Testis (tissue), 3 donors: ENCODE data around the gene NALCN. TPM values are rescaled to one million over a fixed set of nuclear protein-coding genes. Genes with fewer than 3 reads are reported as not detected.

Experiments
- DNase-seq: peaks from one replicate; pipeline ENCODE4 v3.0.0-alpha.2; 2019
- H3K27ac ChIP-seq, 2 donors: fragments of 200-600 bp; sonication (generic); one replicate each; pipeline ENCODE4 v1.5.1; 2019
- H3K27me3 ChIP-seq: fragments of 200-600 bp; sonication (generic); one replicate; pipeline ENCODE4 v1.5.1; 2019
- H3K36me3 ChIP-seq: fragments of 200-600 bp; sonication (generic); one replicate; pipeline ENCODE4 v1.5.1; 2017; ENCODE audit warnings: low read depth; ENCODE audit errors: missing control alignments
- H3K4me1 ChIP-seq: fragments of 200-600 bp; sonication (generic); one replicate; pipeline ENCODE4 v1.5.1; 2019
- H3K4me3 ChIP-seq, 2 donors: fragments of 200-600 bp; sonication (generic); one replicate each; pipeline ENCODE4 v1.5.1; 2017 to 2019
- H3K9me3 ChIP-seq: fragments of 200-600 bp; sonication (generic); one replicate; pipeline ENCODE4 v1.5.1; 2017
- POLR2A ChIP-seq: fragments of 450-650 bp; IDR thresholded peaks from one replicate; pipeline ENCODE4 v1.6.1; 2017; ENCODE audit warnings: antibody characterized with exemption, mild to moderate bottlenecking, moderate library complexity
- WGBS, 2 donors: methylation state at CpG; one replicate each; pipeline ENCODE4 v1.1.5; 2018; 5-methylcytosine and 5-hydroxymethylcytosine counted together
- intact Hi-C: fragments of 100-400 bp; cut with DNase I; formaldehyde crosslinking; loops from one replicate; pipeline ENCODE4 v1.15.1; 2023; ENCODE audit warnings: low total_unique reads
- polyA plus RNA-seq: library from polyadenylated mRNA; stranded (reverse); fragments of 350-450 nt; fragmentation: Illumina TruSeq; extraction: RNeasy Lipid Tissue Mini Kit (QIAGEN cat#74804); gene quantifications from one replicate; pipeline ENCODE4 v1.2.3, GENCODE V29; 2014; ENCODE audit warnings: low read depth, low replicate concordance; ENCODE audit not compliant: insufficient read depth
- total RNA-seq, 2 donors: library from RNA; depleted of rRNA; stranded (reverse); fragments of >200 nt; gene quantifications; one replicate each; pipeline ENCODE4 v1.2.3, GENCODE V29; 2016
- TF ChIP-seq, protein P1 (sequence below), 3 experiments: fragments of 450-650 bp in 2 of 3; fragments of 200-600 bp in 1 of 3; sonication (generic) in 1 of 3; IDR thresholded peaks; one replicate each; pipeline ENCODE4 v1.5.1; 2016 to 2019; ENCODE audit warnings: antibody characterized with exemption in 3 of 3, mild to moderate bottlenecking in 2 of 3, moderate library complexity in 1 of 3

NALCN gene
- total and polyA plus RNA-seq, 3 donors from 2014 or later: 2.9 to 4.0 (median 3.2) TPM

DNA sequence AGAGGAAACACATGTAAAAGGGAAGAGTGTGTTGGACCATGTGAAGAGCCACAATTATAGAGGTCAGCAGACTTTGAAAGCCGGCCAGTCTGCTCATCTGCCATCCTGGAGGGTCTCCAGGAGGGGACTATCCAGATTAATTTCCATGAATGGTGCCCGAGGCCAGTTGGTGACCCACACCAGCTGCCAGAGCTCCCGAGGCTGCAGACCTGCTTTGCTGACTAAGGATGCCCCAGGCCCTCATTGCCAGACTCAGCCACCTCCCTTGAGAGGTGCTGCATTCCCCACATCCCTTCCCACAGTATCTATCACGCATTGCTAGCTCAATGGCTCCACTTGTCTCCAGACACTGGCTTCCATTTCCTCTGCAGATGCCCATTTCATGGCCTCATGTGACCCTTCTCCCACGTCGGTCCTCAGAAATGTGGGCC is 110.3 kb downstream of the NALCN start:
- intact Hi-C loops: no loop called here
- no peak overlapping the region for H3K27ac ChIP-seq
- H3K9me3 ChIP-seq: no peaks in the 10 kb centered on the region
- H3K4me1 ChIP-seq: no peaks in the 10 kb centered on the region
- 86 to 92% methylated on average over 6 of the region's 6 CpGs for WGBS, 2 donors
- H3K4me3 ChIP-seq: no peak overlapping the region
- no peak for DNase-seq
- TF ChIP-seq, protein P1, sequence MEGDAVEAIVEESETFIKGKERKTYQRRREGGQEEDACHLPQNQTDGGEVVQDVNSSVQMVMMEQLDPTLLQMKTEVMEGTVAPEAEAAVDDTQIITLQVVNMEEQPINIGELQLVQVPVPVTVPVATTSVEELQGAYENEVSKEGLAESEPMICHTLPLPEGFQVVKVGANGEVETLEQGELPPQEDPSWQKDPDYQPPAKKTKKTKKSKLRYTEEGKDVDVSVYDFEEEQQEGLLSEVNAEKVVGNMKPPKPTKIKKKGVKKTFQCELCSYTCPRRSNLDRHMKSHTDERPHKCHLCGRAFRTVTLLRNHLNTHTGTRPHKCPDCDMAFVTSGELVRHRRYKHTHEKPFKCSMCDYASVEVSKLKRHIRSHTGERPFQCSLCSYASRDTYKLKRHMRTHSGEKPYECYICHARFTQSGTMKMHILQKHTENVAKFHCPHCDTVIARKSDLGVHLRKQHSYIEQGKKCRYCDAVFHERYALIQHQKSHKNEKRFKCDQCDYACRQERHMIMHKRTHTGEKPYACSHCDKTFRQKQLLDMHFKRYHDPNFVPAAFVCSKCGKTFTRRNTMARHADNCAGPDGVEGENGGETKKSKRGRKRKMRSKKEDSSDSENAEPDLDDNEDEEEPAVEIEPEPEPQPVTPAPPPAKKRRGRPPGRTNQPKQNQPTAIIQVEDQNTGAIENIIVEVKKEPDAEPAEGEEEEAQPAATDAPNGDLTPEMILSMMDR (IDR thresholded peaks at IDR 0.05): no peak
- TF ChIP-seq POLR2A: no peak
- no peaks in the 10 kb centered on the region for H3K27me3 ChIP-seq
- H3K36me3 ChIP-seq: no peaks in the 10 kb centered on the region

DNA sequence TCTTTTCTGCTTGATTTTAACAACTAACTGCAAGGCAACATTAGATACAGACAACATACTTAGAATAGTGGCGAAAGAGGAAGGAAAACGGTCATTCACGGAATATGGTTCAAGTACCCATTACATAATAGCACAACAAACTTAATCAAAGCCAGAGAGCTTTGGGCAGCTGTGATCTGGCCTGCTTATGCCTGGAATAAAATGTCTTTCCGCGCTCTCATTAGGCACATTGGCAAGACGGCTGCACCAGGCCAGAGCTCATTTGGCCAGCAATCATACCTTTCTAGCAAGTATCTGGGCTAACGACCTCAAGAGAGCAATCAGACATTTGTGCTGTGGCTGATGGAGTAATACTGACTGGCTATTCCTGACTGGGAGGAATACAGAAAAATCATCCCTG is 112.8 kb downstream of the NALCN start:
- TF ChIP-seq POLR2A: no peak
- TF ChIP-seq, protein P1 (IDR thresholded peaks at IDR 0.05): no peak
- intact Hi-C loops: no loop called here
- 73 to 76% methylated on average over 7 of the region's 7 CpGs for WGBS, 2 donors

DNA sequence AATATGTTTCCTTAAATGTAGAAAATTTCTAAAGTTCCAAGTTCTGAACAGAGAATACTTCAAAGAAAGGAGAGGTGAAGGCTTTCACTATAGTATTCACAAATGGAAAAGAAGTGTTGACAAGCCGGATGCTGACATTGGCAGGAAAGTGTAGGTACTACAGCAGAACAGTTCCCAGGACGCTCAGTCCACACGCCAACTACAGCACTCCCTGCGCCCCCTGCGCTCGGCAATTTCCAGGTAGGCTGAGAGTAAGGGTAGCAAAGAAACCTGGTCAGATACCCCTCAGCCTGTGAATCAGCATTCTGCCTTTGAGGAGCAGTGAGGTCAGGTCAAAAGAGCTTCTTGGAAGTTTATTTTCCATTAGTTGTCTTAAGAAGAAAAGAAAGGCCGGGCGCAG is 115.3 kb downstream of the NALCN start:
- 91% methylated on average over 8 of the region's 8 CpGs for WGBS, 2 donors
- Histone ChIP-seq H3K4me1 (no peaks in the 10 kb centered on the region), H3K36me3 (no peaks in the 10 kb centered on the region), H3K27me3 (no peaks in the 10 kb centered on the region), H3K4me3 (no peak overlapping the region), H3K27ac (no peak overlapping the region), H3K9me3 (no peaks in the 10 kb centered on the region)
- intact Hi-C loops: no loop called here
- no peak for DNase-seq
- TF ChIP-seq POLR2A: no peak
- TF ChIP-seq, protein P1 (IDR thresholded peaks at IDR 0.05): no peak

More for the DNA sequence above, 112.8 kb downstream of the NALCN start:
- Histone ChIP-seq H3K4me3 (no peak overlapping the region), H3K4me1 (no peaks in the 10 kb centered on the region), H3K36me3 (no peaks in the 10 kb centered on the region), H3K9me3 (no peaks in the 10 kb centered on the region), H3K27me3 (no peaks in the 10 kb centered on the region), H3K27ac (no peak overlapping the region)
- no peak for DNase-seq

DNA sequence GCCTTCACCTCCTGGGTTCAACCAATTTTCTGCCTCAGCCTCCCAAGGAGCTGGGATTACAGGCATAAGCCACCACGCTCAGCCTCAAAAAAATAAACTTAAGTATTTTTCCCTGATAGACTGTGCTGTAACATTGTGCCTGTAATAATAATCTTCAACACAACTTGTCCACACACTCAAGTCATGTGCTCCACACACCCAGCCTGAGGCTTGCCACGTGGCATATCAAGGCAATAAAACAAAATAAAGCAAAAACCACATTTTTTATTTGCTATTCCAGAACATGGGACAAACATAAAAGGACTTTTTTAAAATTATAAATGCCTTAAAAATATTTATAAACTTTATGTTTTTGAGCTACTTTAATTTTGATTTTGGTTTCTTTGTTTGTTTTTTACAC is 115.8 kb downstream of the NALCN start:
- no peak overlapping the region for H3K4me3 ChIP-seq
- H3K36me3 ChIP-seq: no peaks in the 10 kb centered on the region
- intact Hi-C loops: no loop called here
- H3K9me3 ChIP-seq: no peaks in the 10 kb centered on the region
- no peak overlapping the region for H3K27ac ChIP-seq
- TF ChIP-seq POLR2A: no peak
- TF ChIP-seq, protein P1 (IDR thresholded peaks at IDR 0.05): no peak
- no peak for DNase-seq
- H3K4me1 ChIP-seq: no peaks in the 10 kb centered on the region
- no peaks in the 10 kb centered on the region for H3K27me3 ChIP-seq
- WGBS, 2 donors: 73 to 76% methylated on average over 2 of the region's 2 CpGs

DNA sequence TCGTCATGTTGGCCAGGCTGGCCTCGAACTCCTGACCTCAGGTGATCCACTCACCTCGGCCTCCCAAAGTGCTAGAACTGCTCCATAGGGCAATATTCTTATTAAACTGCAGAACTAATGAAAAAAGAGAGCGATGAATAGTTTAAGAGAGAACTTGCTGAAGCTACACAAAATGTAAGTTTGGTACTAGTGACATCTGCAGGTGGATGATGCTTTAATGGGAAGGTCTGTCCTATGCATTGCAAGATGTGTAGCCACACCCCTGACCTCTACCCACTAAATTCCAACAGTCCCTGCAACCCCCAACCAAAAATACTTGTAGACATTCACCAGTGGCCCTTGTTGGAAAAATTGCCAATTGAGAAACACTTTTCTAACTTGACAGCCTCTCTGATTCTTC is 117.8 kb downstream of the NALCN start:
- H3K36me3 ChIP-seq: no peaks in the 10 kb centered on the region
- no peaks in the 10 kb centered on the region for H3K27me3 ChIP-seq
- TF ChIP-seq, protein P1 (IDR thresholded peaks at IDR 0.05): no peak
- TF ChIP-seq POLR2A: no peak
- H3K4me1 ChIP-seq: no peaks in the 10 kb centered on the region
- no peak for DNase-seq
- no peak overlapping the region for H3K4me3 ChIP-seq
- H3K27ac ChIP-seq: no peak overlapping the region
- intact Hi-C loops: no loop called here
- no peaks in the 10 kb centered on the region for H3K9me3 ChIP-seq
- 87 to 98% methylated on average over 4 of the region's 4 CpGs for WGBS, 2 donors
